ENCODE data around the gene CFAP69.

CFAP69 gene

GRCh38 chr7:90246171-90246570 is 1.2 kb downstream of the CFAP69 start:
- Histone ChIP-seq H3K79me2 (ENCODE audit: insufficient read depth, low read length) (no peaks in the 10 kb centered on the region), H3K27ac (ENCODE audit: low read length) (no peak overlapping the region), H3K36me3 (ENCODE audit: insufficient read depth, low read length) (no peaks in the 10 kb centered on the region), H3K4me3 (ENCODE audit: low read depth in 1 of 2, low read length in 2 of 2) (no peak overlapping the region), H3K9me3 (ENCODE audit: insufficient read depth, low read length, severe bottlenecking) (no peaks in the 10 kb centered on the region), H4K20me1 (ENCODE audit: insufficient read depth, low read length) (no peaks in the 10 kb centered on the region), H3K27me3 (ENCODE audit: insufficient read depth, low read length, poor library complexity) (no peaks in the 10 kb centered on the region), H3K4me1 (ENCODE audit: insufficient read depth, low read length) (no peaks in the 10 kb centered on the region), H2AFZ (ENCODE audit: low read depth, low read length) (no peak overlapping the region), H3K4me2 (ENCODE audit: insufficient read depth, low read length) (no peak overlapping the region), H3K9ac (ENCODE audit: low read depth, low read length) (no peak overlapping the region)
- DNase-seq (no peak), ATAC-seq (ENCODE audit: insufficient read depth, low read depth) (no peak)
- TF ChIP-seq EZH2 (IDR thresholded peaks at IDR 0.05; ENCODE audit: borderline replicate concordance, low read depth, low read length, severe bottlenecking), result no peak
- TF ChIP-seq CTCF (IDR thresholded peaks at IDR 0.05; ENCODE audit: borderline replicate concordance, extremely low read depth, low read length, poor library complexity, severe bottlenecking), result no peak

GRCh38 chr7:90248706-90249105 is 3.7 kb downstream of the CFAP69 start:
- Histone ChIP-seq H3K27me3 (ENCODE audit: insufficient read depth, low read length, poor library complexity) (no peaks in the 10 kb centered on the region), H3K79me2 (ENCODE audit: insufficient read depth, low read length) (no peaks in the 10 kb centered on the region), H3K4me1 (ENCODE audit: insufficient read depth, low read length) (no peaks in the 10 kb centered on the region), H3K36me3 (ENCODE audit: insufficient read depth, low read length) (no peaks in the 10 kb centered on the region), H2AFZ (ENCODE audit: low read depth, low read length) (no peak overlapping the region), H3K9ac (ENCODE audit: low read depth, low read length) (no peak overlapping the region), H3K4me2 (ENCODE audit: insufficient read depth, low read length) (no peak overlapping the region), H4K20me1 (ENCODE audit: insufficient read depth, low read length) (no peaks in the 10 kb centered on the region), H3K27ac (ENCODE audit: low read length) (no peak overlapping the region), H3K9me3 (ENCODE audit: insufficient read depth, low read length, severe bottlenecking) (no peaks in the 10 kb centered on the region), H3K4me3 (ENCODE audit: low read depth in 1 of 2, low read length in 2 of 2) (no peak overlapping the region)
- TF ChIP-seq CTCF (IDR thresholded peaks at IDR 0.05; ENCODE audit: borderline replicate concordance, extremely low read depth, low read length, poor library complexity, severe bottlenecking), result no peak
- no peak for TF ChIP-seq EZH2 (IDR thresholded peaks at IDR 0.05; ENCODE audit: borderline replicate concordance, low read depth, low read length, severe bottlenecking)
- DNase-seq, result no peak
- no peak for ATAC-seq (ENCODE audit: insufficient read depth, low read depth)

GRCh38 chr7:90250601-90251303 is 5.8 kb downstream of the CFAP69 start:
- DNase-seq (no peak), ATAC-seq (ENCODE audit: insufficient read depth, low read depth) (no peak)
- Histone ChIP-seq H3K9me3 (ENCODE audit: insufficient read depth, low read length, severe bottlenecking) (no peaks in the 10 kb centered on the region), H3K27ac (ENCODE audit: low read length) (no peak overlapping the region), H3K4me3 (ENCODE audit: low read depth in 1 of 2, low read length in 2 of 2) (no peak overlapping the region), H3K4me2 (ENCODE audit: insufficient read depth, low read length) (no peak overlapping the region), H3K9ac (ENCODE audit: low read depth, low read length) (no peak overlapping the region), H4K20me1 (ENCODE audit: insufficient read depth, low read length) (no peaks in the 10 kb centered on the region), H3K27me3 (ENCODE audit: insufficient read depth, low read length, poor library complexity) (no peaks in the 10 kb centered on the region), H3K79me2 (ENCODE audit: insufficient read depth, low read length) (no peaks in the 10 kb centered on the region), H3K36me3 (ENCODE audit: insufficient read depth, low read length) (no peaks in the 10 kb centered on the region), H3K4me1 (ENCODE audit: insufficient read depth, low read length) (no peaks in the 10 kb centered on the region), H2AFZ (ENCODE audit: low read depth, low read length) (no peak overlapping the region)
- no peak for TF ChIP-seq CTCF (IDR thresholded peaks at IDR 0.05; ENCODE audit: borderline replicate concordance, extremely low read depth, low read length, poor library complexity, severe bottlenecking)
- TF ChIP-seq EZH2 (IDR thresholded peaks at IDR 0.05; ENCODE audit: borderline replicate concordance, low read depth, low read length, severe bottlenecking), result no peak
